Measurements from ENCODE around the gene EFNA3.
A peak's percentile ranks its signal among the peaks of the same experiment; 100 is the strongest.

The EFNA3 gene

DNA sequence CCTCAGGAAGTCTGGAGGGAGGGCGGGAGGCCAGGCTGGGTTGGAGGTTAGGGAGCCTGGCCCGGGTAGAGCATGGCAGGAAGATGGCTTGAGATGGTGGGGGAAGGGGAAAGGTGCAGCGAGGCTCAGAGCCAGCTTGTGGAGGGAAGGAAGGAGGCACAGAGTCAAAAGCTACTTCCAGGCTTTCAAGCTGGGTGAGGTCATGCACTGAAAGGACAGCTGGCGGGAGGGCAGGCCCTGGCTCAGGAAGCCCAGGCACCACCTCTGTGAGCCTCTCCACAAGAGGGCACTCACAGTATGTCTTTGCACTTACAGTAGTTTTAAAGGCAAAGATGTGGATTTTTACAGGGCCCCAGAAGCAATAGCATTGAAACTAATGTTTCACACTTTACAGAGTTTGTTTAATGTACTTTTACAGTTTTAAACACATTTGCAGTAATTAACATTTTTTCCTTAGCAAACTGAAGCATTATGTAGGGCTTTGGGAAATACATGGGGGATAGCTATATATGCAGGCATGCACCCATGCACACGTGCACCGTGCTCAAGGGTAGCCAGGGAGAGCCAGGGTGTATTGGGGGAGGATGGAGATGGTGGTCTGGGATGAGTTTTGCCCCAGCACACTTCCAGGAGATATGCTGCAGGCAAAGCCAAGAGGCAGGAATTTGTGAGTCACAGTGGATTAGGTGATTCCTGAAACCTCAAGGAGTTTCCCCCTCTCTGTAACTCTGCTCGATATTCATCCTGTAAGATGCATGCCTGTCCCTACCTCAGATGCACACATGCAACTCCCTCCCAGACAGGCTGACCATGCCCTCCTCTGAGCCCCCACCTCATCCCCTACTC, 33.6 kb upstream of the EFNA3 start (continued):
- TF ChIP-seq, protein P1, sequence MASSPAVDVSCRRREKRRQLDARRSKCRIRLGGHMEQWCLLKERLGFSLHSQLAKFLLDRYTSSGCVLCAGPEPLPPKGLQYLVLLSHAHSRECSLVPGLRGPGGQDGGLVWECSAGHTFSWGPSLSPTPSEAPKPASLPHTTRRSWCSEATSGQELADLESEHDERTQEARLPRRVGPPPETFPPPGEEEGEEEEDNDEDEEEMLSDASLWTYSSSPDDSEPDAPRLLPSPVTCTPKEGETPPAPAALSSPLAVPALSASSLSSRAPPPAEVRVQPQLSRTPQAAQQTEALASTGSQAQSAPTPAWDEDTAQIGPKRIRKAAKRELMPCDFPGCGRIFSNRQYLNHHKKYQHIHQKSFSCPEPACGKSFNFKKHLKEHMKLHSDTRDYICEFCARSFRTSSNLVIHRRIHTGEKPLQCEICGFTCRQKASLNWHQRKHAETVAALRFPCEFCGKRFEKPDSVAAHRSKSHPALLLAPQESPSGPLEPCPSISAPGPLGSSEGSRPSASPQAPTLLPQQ (tag by site-specific recombination; IDR thresholded peaks at IDR 0.05) = peak; percentile 47; the same call in 1 of the 2 replicates
- no peak; the same call in 1 of the 2 replicates for TF ChIP-seq SP2 (tag by site-specific recombination; IDR thresholded peaks at IDR 0.05)
- TF ChIP-seq EGR2 (tag by site-specific recombination; IDR thresholded peaks at IDR 0.05; ENCODE audit: low read depth) = no peak
- TF ChIP-seq, protein P2, sequence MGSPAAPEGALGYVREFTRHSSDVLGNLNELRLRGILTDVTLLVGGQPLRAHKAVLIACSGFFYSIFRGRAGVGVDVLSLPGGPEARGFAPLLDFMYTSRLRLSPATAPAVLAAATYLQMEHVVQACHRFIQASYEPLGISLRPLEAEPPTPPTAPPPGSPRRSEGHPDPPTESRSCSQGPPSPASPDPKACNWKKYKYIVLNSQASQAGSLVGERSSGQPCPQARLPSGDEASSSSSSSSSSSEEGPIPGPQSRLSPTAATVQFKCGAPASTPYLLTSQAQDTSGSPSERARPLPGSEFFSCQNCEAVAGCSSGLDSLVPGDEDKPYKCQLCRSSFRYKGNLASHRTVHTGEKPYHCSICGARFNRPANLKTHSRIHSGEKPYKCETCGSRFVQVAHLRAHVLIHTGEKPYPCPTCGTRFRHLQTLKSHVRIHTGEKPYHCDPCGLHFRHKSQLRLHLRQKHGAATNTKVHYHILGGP (tag by site-specific recombination; IDR thresholded peaks at IDR 0.05) = no peak
- no peak for TF ChIP-seq ZBTB8A (tag by site-specific recombination; IDR thresholded peaks at IDR 0.05)
- TF ChIP-seq ZNF133 (tag by site-specific recombination; IDR thresholded peaks at IDR 0.05) = no peak
- TF ChIP-seq ZBTB20 (tag by site-specific recombination; IDR thresholded peaks at IDR 0.05) = no peak
- no peak for TF ChIP-seq ZNF239 (tag by site-specific recombination; IDR thresholded peaks at IDR 0.05)
- TF ChIP-seq OSR2 (tag by site-specific recombination; IDR thresholded peaks at IDR 0.05) = no peak
- TF ChIP-seq ZNF501 (tag by site-specific recombination; IDR thresholded peaks at IDR 0.05) = no peak
- no peak for TF ChIP-seq ZNF223 (tag by site-specific recombination; IDR thresholded peaks at IDR 0.05)
- TF ChIP-seq RBAK (tag by site-specific recombination; IDR thresholded peaks at IDR 0.05) = no peak
- TF ChIP-seq, protein P3, sequence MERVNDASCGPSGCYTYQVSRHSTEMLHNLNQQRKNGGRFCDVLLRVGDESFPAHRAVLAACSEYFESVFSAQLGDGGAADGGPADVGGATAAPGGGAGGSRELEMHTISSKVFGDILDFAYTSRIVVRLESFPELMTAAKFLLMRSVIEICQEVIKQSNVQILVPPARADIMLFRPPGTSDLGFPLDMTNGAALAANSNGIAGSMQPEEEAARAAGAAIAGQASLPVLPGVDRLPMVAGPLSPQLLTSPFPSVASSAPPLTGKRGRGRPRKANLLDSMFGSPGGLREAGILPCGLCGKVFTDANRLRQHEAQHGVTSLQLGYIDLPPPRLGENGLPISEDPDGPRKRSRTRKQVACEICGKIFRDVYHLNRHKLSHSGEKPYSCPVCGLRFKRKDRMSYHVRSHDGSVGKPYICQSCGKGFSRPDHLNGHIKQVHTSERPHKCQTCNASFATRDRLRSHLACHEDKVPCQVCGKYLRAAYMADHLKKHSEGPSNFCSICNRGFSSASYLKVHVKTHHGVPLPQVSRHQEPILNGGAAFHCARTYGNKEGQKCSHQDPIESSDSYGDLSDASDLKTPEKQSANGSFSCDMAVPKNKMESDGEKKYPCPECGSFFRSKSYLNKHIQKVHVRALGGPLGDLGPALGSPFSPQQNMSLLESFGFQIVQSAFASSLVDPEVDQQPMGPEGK (tag by site-specific recombination; IDR thresholded peaks at IDR 0.05) = peak; percentile 36
- no peak for TF ChIP-seq ZNF514 (tag by site-specific recombination; IDR thresholded peaks at IDR 0.05)
- TF ChIP-seq ZNF174 (tag by site-specific recombination; IDR thresholded peaks at IDR 0.05) = no peak
- TF ChIP-seq, protein P4, sequence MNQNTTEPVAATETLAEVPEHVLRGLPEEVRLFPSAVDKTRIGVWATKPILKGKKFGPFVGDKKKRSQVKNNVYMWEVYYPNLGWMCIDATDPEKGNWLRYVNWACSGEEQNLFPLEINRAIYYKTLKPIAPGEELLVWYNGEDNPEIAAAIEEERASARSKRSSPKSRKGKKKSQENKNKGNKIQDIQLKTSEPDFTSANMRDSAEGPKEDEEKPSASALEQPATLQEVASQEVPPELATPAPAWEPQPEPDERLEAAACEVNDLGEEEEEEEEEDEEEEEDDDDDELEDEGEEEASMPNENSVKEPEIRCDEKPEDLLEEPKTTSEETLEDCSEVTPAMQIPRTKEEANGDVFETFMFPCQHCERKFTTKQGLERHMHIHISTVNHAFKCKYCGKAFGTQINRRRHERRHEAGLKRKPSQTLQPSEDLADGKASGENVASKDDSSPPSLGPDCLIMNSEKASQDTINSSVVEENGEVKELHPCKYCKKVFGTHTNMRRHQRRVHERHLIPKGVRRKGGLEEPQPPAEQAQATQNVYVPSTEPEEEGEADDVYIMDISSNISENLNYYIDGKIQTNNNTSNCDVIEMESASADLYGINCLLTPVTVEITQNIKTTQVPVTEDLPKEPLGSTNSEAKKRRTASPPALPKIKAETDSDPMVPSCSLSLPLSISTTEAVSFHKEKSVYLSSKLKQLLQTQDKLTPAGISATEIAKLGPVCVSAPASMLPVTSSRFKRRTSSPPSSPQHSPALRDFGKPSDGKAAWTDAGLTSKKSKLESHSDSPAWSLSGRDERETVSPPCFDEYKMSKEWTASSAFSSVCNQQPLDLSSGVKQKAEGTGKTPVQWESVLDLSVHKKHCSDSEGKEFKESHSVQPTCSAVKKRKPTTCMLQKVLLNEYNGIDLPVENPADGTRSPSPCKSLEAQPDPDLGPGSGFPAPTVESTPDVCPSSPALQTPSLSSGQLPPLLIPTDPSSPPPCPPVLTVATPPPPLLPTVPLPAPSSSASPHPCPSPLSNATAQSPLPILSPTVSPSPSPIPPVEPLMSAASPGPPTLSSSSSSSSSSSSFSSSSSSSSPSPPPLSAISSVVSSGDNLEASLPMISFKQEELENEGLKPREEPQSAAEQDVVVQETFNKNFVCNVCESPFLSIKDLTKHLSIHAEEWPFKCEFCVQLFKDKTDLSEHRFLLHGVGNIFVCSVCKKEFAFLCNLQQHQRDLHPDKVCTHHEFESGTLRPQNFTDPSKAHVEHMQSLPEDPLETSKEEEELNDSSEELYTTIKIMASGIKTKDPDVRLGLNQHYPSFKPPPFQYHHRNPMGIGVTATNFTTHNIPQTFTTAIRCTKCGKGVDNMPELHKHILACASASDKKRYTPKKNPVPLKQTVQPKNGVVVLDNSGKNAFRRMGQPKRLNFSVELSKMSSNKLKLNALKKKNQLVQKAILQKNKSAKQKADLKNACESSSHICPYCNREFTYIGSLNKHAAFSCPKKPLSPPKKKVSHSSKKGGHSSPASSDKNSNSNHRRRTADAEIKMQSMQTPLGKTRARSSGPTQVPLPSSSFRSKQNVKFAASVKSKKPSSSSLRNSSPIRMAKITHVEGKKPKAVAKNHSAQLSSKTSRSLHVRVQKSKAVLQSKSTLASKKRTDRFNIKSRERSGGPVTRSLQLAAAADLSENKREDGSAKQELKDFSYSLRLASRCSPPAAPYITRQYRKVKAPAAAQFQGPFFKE (tag by site-specific recombination; IDR thresholded peaks at IDR 0.05; ENCODE audit: borderline replicate concordance) = no peak
- TF ChIP-seq ZNF580 (tag by site-specific recombination; IDR thresholded peaks at IDR 0.05) = no peak
- TF ChIP-seq ZNF132 (tag by site-specific recombination; IDR thresholded peaks at IDR 0.05; ENCODE audit: borderline replicate concordance) = no peak
- no peak for TF ChIP-seq ZNF670 (tag by site-specific recombination; IDR thresholded peaks at IDR 0.05; ENCODE audit: low read depth)
- TF ChIP-seq YY2 (tag by site-specific recombination; IDR thresholded peaks at IDR 0.05) = no peak
- no peak for TF ChIP-seq ZNF423 (tag by site-specific recombination; IDR thresholded peaks at IDR 0.05)
- TF ChIP-seq ZNF555 (tag by site-specific recombination; conservative IDR thresholded peaks at IDR 0.05) = no peak
- no peak for TF ChIP-seq ZSCAN16 (tag by site-specific recombination; IDR thresholded peaks at IDR 0.05)
- TF ChIP-seq ZNF341 (tag by site-specific recombination; IDR thresholded peaks at IDR 0.05; ENCODE audit: low read depth) = peak; percentile 36; the same call in 1 of the 2 replicates
- no peak for TF ChIP-seq ZNF146 (tag by site-specific recombination; IDR thresholded peaks at IDR 0.05)
- TF ChIP-seq ZNF138 (tag by site-specific recombination; IDR thresholded peaks at IDR 0.05; ENCODE audit: borderline replicate concordance) = no peak
- no peak for TF ChIP-seq YY1 (tag by site-specific recombination; IDR thresholded peaks at IDR 0.05)
- TF ChIP-seq ZXDB (tag by site-specific recombination; IDR thresholded peaks at IDR 0.05) = no peak
- TF ChIP-seq ZSCAN30 (tag by site-specific recombination; IDR thresholded peaks at IDR 0.05) = 0 out of 2 replicates have a peak, but pooled peaks have one; percentile 30
- no peak for TF ChIP-seq ZNF707 (tag by site-specific recombination; IDR thresholded peaks at IDR 0.05)

Data from HEK293 (cell line).